K562 (cell line): Measurements from ENCODE around the gene ENKUR. TPM values are rescaled to one million over a fixed set of nuclear protein-coding genes. Genes with fewer than 3 reads are reported as not detected.

ENCODE experiments used
- ATAC-seq: fragments of 200-7000 bp; cut with Tn5 transposase; 3 replicates; pipeline ENCODE4 v1.9.1; 2020; ENCODE audit warnings: moderate library complexity
- BruUV-seq: library from RNA; stranded (reverse); fragments of 400-500 nt; replicated peaks from 2 replicates; lab custom pipeline; 2021; lab: Mats Ljungman, UMichigan
- CTCF ChIA-PET: fragments of 300-600 bp; formaldehyde crosslinking; extraction: SDS; loops from one replicate; lab custom pipeline; 2021; ENCODE audit warnings: low intra/inter-chr PET ratio; lab: Yijun Ruan, JAX
- POLR2A ChIA-PET: fragments of 300-600, 350-650 bp; sonication (Branson Sonifier 250); formaldehyde crosslinking; extraction: SDS; loops from one replicate; lab custom pipeline; 2021; ENCODE audit warnings: antibody characterized with exemption, inconsistent platforms; lab: Yijun Ruan, JAX
- DNase-seq, 4 experiments: peaks; one replicate each; pipeline versions ENCODE4 v3.0.0 to v3.0.0-alpha.2; 2011 to 2018; ENCODE audit warnings: low spot score in 3 of 4, mixed read lengths in 3 of 4; ENCODE audit errors: extremely low read depth in 1 of 4
- FAIRE-seq: peaks from 2 replicates; lab custom pipeline; 2011; peaks lifted over from hg19 to GRCh38; lab: Jason Lieb, UNC
- H2AFZ ChIP-seq: 2 replicates; pipeline ENCODE4 v1.6.0; 2011; ENCODE audit warnings: low read depth, low read length, control low read depth, inconsistent platforms
- H3K27ac ChIP-seq: fragments of 200-600 bp; 3 replicates; pipeline ENCODE4 v1.8.0; 2011; ENCODE audit warnings: low read depth, mild to moderate bottlenecking, control low read depth, inconsistent platforms, low read length, moderate library complexity, mixed read lengths; ENCODE audit errors: extremely low read depth
- H3K27me3 ChIP-seq, 2 experiments: fragments of 300-600 bp in 1 of 2; 2 replicates in 1 of 2; 3 replicates in 1 of 2; pipeline versions ENCODE4 v1.6.0 to v1.8.0; 2011; ENCODE audit warnings: inconsistent platforms in 2 of 2, low read length in 2 of 2, mild to moderate bottlenecking in 1 of 2, mixed read lengths in 1 of 2, moderate library complexity in 1 of 2; ENCODE audit not compliant: control insufficient read depth in 2 of 2, insufficient read depth in 2 of 2
- H3K36me3 ChIP-seq: fragments of 300-600 bp; 3 replicates; pipeline ENCODE4 v1.8.0; 2011; ENCODE audit warnings: mild to moderate bottlenecking, low read length, inconsistent platforms; ENCODE audit not compliant: control insufficient read depth, insufficient read depth
- H3K4me1 ChIP-seq, 2 experiments: fragments of 200-600 bp in 1 of 2; replicated peaks in 1 of 2; 2 replicates in 1 of 2; 3 replicates in 1 of 2; pipeline versions ENCODE4 v1.5.1 to v1.8.0; 2011; ENCODE audit warnings: inconsistent platforms in 2 of 2, low read length in 2 of 2, mild to moderate bottlenecking in 1 of 2, mixed read lengths in 1 of 2, moderate library complexity in 1 of 2; ENCODE audit not compliant: control insufficient read depth in 2 of 2, insufficient read depth in 2 of 2
- H3K4me2 ChIP-seq: 2 replicates; pipeline ENCODE4 v1.6.1; 2011; ENCODE audit warnings: low read length, control low read depth, inconsistent platforms, mixed read lengths; ENCODE audit not compliant: insufficient read depth
- H3K4me3 ChIP-seq: fragments of 200-600 bp; sonication (generic), shearing (Covaris generic); 2 replicates; pipeline ENCODE4 v1.5.1; 2016; ENCODE audit warnings: control low read depth, inconsistent platforms
- H3K79me2 ChIP-seq: fragments of 200-600 bp; 3 replicates; pipeline ENCODE4 v1.8.0; 2011; ENCODE audit warnings: low read length, inconsistent platforms; ENCODE audit not compliant: control insufficient read depth, insufficient read depth
- H3K9ac ChIP-seq, 2 experiments: 2 replicates each; pipeline versions ENCODE4 v1.6.0 to v1.6.1; 2011; ENCODE audit warnings: low read depth in 2 of 2, low read length in 2 of 2, control low read depth in 1 of 2, inconsistent platforms in 1 of 2, mild to moderate bottlenecking in 1 of 2, mixed read lengths in 1 of 2; ENCODE audit not compliant: insufficient read depth in 1 of 2
- H3K9me1 ChIP-seq: one replicate; pipeline ENCODE4 v1.6.0; 2011; ENCODE audit warnings: inconsistent platforms, mild to moderate bottlenecking, low read length, moderate library complexity; ENCODE audit not compliant: control insufficient read depth, insufficient read depth
- H3K9me3 ChIP-seq: replicated peaks from 2 replicates; pipeline ENCODE4 v1.5.1; 2011; ENCODE audit warnings: low read depth, low read length, inconsistent platforms; ENCODE audit not compliant: control insufficient read depth, insufficient read depth
- H4K20me1 ChIP-seq: replicated peaks from 2 replicates; pipeline ENCODE4 v1.6.1; 2011; ENCODE audit warnings: low read length, inconsistent platforms, mixed read lengths; ENCODE audit not compliant: control insufficient read depth, insufficient read depth
- ASH1L ChIP-seq: fragments of 450-650 bp; IDR thresholded peaks from 2 replicates; pipeline ENCODE4 v1.6.1; 2018; ENCODE audit warnings: borderline replicate concordance, mild to moderate bottlenecking, low read depth; ENCODE audit not compliant: partially characterized antibody
- CTCF ChIP-seq, 3 experiments: IDR thresholded peaks in 2 of 3; conservative IDR thresholded peaks in 1 of 3; 2 replicates each; pipeline ENCODE4 v1.5.1; 2011 to 2012; ENCODE audit warnings: low read length in 3 of 3, mild to moderate bottlenecking in 3 of 3, control low read depth in 2 of 3, improper control_type of control experiment in 1 of 3, inconsistent platforms in 1 of 3, low read depth in 1 of 3, mixed read lengths in 1 of 3, moderate library complexity in 1 of 3; ENCODE audit not compliant: insufficient read depth in 2 of 3
- E2F3 ChIP-seq: fragments of 250-450 bp; sonication (Bioruptor Pico); IDR thresholded peaks from 2 replicates; pipeline ENCODE4 v1.4.0; 2020; ENCODE audit warnings: mild to moderate bottlenecking
- MAFG ChIP-seq: fragments of 450-650 bp; conservative IDR thresholded peaks from 2 replicates; pipeline ENCODE4 v1.6.1; 2016; ENCODE audit warnings: missing genetic modification characterization, missing compliant biosample characterization
- OTX1 ChIP-seq: fragments of 450-650 bp; formaldehyde crosslinking; IDR thresholded peaks from 2 replicates; pipeline ENCODE4 v1.4.0; 2022; ENCODE audit warnings: mild to moderate bottlenecking
- PCBP2 ChIP-seq: fragments of 200-400 bp; formaldehyde crosslinking; IDR thresholded peaks from 2 replicates; pipeline ENCODE4 v1.6.1; 2018; ENCODE audit warnings: low read length, low read depth, mild to moderate bottlenecking, moderate library complexity; ENCODE audit not compliant: poor library complexity, severe bottlenecking
- RNF219 ChIP-seq: fragments of 250-450 bp; sonication (Bioruptor Pico); IDR thresholded peaks from 2 replicates; pipeline ENCODE4 v1.5.0; 2022; ENCODE audit warnings: mild to moderate bottlenecking
- ZNF766 ChIP-seq: fragments of 200-800 bp; sonication (Bioruptor generic); conservative IDR thresholded peaks from 2 replicates; pipeline ENCODE4 v1.6.1; 2016; ENCODE audit warnings: missing genetic modification characterization, missing compliant biosample characterization
- WGBS: fragments of 100-300 bp; shearing (Covaris generic); methylation state at CpG from one replicate; pipeline ENCODE4 v1.1.6; 2016; ENCODE audit warnings: low coverage, mixed read lengths; ENCODE audit not compliant: insufficient coverage; ENCODE audit errors: missing lambda C conversion rate; 5-methylcytosine and 5-hydroxymethylcytosine counted together
- in situ Hi-C: fragments of 300-500 bp; cut with MboI; formaldehyde crosslinking; loops from 4 replicates; pipeline ENCODE4 v1.15.0; 2018; ENCODE audit warnings: inconsistent platforms, mixed read lengths
- intact Hi-C: fragments of 100-400 bp; cut with micrococcal nuclease; formaldehyde crosslinking; loops from 2 replicates; pipeline ENCODE4 v1.14.2; 2022
- polyA plus RNA-seq, 8 experiments: library from polyadenylated mRNA; depleted of rRNA in 4 of 8; stranded (reverse) in 5 of 8; unstranded in 3 of 8; fragments of >200 nt; fragmentation: Nextera tagmentation in 2 of 8; fragmentation: Illumina TruSeq in 1 of 8; extraction: Ambion mirVana in 2 of 8; extraction: Trizol in 1 of 8; gene quantifications; 2 replicates each; pipeline versions ENCODE4 v1.2.1 to v1.2.3, GENCODE V29; 2011 to 2014; ENCODE audit warnings: inconsistent platforms in 1 of 8, missing spikeins in 1 of 8
- total RNA-seq, 7 experiments: library from RNA; depleted of rRNA in 6 of 7; stranded (reverse); fragments of >200 nt in 6 of 7; fragmentation: Illumina TruSeq in 2 of 7; extraction: Trizol in 2 of 7; gene quantifications; 2 replicates each; pipeline versions ENCODE4 v1.2.1 to v1.2.3, GENCODE V29; 2011 to 2021; ENCODE audit warnings: low replicate concordance in 1 of 7

ENKUR gene
- total and polyA plus RNA-seq, 9 of the 15 experiments (the other 6 are each of a cell fraction or from before 2014, with no cell fraction given), result 0.06 to 0.46 (median 0.20) TPM

GRCh38 chr10:25029519-25029918 is 13.6 kb upstream of the ENKUR start (continued):
- TF ChIP-seq RNF219, result no peak
- TF ChIP-seq ZNF766 (CRISPR knock-in tag), result no peak
- no peak for TF ChIP-seq CTCF (IDR thresholded peaks at IDR 0.05 in 2 of 3, conservative IDR thresholded peaks at IDR 0.05 in 1 of 3; ENCODE audit: insufficient read depth in 2 of 3, low read depth in 1 of 3, low read length in 3 of 3)
- TF ChIP-seq, all 486 proteins: peak for 0

- no TSS peak for BruUV-seq
- intact Hi-C loops, result loop anchor here (5.0 kb wide), 1 partner anchor 199 kb away; no protein-coding TSS in a partner anchor
- ATAC-seq, result no peak
- TF ChIP-seq CTCF (IDR thresholded peaks at IDR 0.05 in 2 of 3, conservative IDR thresholded peaks at IDR 0.05 in 1 of 3; ENCODE audit: insufficient read depth in 2 of 3, low read depth in 1 of 3, low read length in 3 of 3) (no peak), OTX1 (CRISPR knock-in tag) (no peak), ASH1L (no peak), PCBP2 (no peak), MAFG (no peak), E2F3 (no peak)
These were observed 12.8 kb upstream of the ENKUR start for GRCh38 chr10:25028711-25029110.

More at GRCh38 chr10:25028711-25029110, 12.8 kb upstream of the ENKUR start:
- no peaks in the 10 kb centered on the region for H3K4me1 ChIP-seq
- H4K20me1 ChIP-seq, result no peaks in the 10 kb centered on the region
- no peaks in the 10 kb centered on the region for H3K27me3 ChIP-seq
- CTCF ChIA-PET, result no interaction called here
- no peaks in the 10 kb centered on the region for H3K79me2 ChIP-seq
- H3K36me3 ChIP-seq, result no peaks in the 10 kb centered on the region
- FAIRE-seq (no peak), DNase-seq (no peak)
- no peak overlapping the region for H3K9ac ChIP-seq
- in situ Hi-C loops, result no loop called here
- H3K4me3 ChIP-seq, result no peak overlapping the region
- POLR2A ChIA-PET, result no interaction called here
- no peaks in the 10 kb centered on the region for H3K9me3 ChIP-seq
- H3K9me1 ChIP-seq, result no peaks in the 10 kb centered on the region
- WGBS, result 88% methylated on average over 1 of the region's 1 CpG
- no peak overlapping the region for H2AFZ ChIP-seq
- H3K4me2 ChIP-seq, result no peak overlapping the region
- no peak overlapping the region for H3K27ac ChIP-seq
